ENCODE data around the gene GNL3.
A peak's percentile ranks its signal among the peaks of the same experiment; 100 is the strongest.

GNL3 gene, protein sequence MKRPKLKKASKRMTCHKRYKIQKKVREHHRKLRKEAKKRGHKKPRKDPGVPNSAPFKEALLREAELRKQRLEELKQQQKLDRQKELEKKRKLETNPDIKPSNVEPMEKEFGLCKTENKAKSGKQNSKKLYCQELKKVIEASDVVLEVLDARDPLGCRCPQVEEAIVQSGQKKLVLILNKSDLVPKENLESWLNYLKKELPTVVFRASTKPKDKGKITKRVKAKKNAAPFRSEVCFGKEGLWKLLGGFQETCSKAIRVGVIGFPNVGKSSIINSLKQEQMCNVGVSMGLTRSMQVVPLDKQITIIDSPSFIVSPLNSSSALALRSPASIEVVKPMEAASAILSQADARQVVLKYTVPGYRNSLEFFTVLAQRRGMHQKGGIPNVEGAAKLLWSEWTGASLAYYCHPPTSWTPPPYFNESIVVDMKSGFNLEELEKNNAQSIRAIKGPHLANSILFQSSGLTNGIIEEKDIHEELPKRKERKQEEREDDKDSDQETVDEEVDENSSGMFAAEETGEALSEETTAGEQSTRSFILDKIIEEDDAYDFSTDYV

DNA sequence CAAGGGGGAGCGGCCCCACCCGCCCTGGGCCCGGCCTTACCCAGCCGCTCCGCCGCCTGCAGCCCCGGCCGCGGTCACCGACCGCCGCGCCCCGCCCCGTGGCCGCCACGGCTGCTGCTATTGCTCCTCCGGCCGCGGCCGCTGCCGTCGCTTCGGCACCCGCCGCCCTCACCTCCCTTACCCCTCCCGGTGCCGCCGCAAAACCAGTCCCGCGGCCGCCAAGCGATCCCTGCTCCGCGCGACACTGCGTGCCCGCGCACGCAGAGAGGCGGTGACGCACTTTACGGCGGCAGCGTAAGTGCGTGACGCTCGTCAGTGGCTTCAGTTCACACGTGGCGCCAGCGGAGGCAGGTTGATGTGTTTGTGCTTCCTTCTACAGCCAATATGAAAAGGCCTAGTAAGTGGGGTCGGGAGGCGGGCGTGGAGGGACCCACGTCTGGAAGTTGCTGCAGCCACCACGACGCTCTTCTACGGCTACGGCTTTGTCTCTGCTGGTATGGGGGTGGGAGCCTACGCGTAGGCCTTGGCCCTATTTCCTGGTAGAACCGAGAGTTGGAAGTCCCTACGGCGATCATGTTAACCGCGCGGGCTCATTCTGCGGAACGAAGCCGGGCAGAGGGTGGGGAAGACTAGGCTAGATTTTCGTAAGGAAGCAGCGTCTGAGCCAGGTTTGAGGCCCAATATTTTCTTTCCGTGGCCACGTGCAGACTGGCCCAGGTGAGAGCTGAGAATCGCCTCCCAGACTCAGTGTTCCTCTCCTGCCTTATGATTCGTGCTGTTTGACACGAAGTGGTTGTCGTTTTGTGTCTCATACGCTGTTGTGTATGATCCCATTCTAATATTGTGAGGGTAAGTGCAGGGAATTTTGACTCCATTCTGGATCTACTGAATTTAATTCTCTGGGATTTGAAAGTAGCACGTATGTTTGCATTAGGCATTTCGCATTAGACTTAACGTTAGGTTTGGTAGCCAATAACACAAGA, at the start of gene GNL3, which contains the start of gene PBRM1:
TSS of gene GNL3 (plus strand) at position 324 of the 983 bp plus-strand sequence. CDS start at position 385, 61 bp downstream.
TSS of gene PBRM1 (minus strand) at position 205 of the 983 bp plus-strand sequence.
- TF ChIP-seq, protein P1, sequence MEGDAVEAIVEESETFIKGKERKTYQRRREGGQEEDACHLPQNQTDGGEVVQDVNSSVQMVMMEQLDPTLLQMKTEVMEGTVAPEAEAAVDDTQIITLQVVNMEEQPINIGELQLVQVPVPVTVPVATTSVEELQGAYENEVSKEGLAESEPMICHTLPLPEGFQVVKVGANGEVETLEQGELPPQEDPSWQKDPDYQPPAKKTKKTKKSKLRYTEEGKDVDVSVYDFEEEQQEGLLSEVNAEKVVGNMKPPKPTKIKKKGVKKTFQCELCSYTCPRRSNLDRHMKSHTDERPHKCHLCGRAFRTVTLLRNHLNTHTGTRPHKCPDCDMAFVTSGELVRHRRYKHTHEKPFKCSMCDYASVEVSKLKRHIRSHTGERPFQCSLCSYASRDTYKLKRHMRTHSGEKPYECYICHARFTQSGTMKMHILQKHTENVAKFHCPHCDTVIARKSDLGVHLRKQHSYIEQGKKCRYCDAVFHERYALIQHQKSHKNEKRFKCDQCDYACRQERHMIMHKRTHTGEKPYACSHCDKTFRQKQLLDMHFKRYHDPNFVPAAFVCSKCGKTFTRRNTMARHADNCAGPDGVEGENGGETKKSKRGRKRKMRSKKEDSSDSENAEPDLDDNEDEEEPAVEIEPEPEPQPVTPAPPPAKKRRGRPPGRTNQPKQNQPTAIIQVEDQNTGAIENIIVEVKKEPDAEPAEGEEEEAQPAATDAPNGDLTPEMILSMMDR (IDR thresholded peaks at IDR 0.05; ENCODE audit: control insufficient read depth, insufficient read depth, low read depth, low read length, missing control alignments) = no peak
- H3K4me3 ChIP-seq (ENCODE audit: control insufficient read depth, low read depth, low read length) = peak within 1 kb of the TSS; percentile 88
- DNase-seq (ENCODE audit: low read depth) = peak; percentile 75

DNA sequence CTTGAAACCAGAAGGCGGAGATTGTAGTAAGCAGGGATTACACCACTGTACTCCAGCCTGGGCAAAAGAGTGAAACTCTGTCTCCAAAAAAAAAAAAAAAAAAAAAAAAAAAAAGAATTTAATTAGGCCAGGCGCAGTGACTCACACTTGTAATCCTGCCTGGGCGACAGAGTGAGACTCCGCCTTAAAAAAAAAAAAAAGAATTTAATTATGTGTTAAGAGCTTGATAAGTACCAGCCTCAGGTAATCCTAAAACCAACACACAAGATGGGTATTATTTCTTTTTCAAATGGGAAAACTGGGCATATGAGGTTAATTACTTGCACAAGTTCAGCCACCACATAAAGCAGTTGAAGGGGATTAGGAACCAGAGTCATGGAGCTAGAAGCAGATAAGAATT, 49.2 kb upstream of the GNL3 start:
- DNase-seq (ENCODE audit: low read depth) = no peak
- TF ChIP-seq, protein P1 (IDR thresholded peaks at IDR 0.05; ENCODE audit: control insufficient read depth, insufficient read depth, low read depth, low read length, missing control alignments) = no peak
- H3K4me3 ChIP-seq (ENCODE audit: control insufficient read depth, low read depth, low read length) = no peak overlapping the region

DNA sequence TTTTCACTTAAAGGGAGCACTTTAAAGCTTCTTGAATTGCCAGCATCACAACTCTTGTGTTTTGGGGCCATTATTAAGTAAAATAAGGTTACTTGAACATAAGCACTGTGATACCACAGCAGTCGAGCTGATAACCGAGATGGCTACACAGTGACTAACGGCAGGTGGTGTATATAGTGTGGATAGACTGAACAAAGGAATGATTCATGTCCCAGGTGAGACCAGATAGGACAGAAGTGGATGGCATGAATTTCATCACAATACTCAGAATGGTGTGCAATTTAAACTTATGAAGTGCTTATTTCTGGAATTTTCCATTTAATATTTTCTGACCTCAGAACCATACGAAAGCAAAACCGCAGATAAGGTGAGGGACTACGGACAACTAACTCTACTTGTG, 40.3 kb upstream of the GNL3 start:
- TF ChIP-seq, protein P1 (IDR thresholded peaks at IDR 0.05; ENCODE audit: control insufficient read depth, insufficient read depth, low read depth, low read length, missing control alignments) = no peak
- H3K4me3 ChIP-seq (ENCODE audit: control insufficient read depth, low read depth, low read length) = no peak overlapping the region
- no peak for DNase-seq (ENCODE audit: low read depth)

DNA sequence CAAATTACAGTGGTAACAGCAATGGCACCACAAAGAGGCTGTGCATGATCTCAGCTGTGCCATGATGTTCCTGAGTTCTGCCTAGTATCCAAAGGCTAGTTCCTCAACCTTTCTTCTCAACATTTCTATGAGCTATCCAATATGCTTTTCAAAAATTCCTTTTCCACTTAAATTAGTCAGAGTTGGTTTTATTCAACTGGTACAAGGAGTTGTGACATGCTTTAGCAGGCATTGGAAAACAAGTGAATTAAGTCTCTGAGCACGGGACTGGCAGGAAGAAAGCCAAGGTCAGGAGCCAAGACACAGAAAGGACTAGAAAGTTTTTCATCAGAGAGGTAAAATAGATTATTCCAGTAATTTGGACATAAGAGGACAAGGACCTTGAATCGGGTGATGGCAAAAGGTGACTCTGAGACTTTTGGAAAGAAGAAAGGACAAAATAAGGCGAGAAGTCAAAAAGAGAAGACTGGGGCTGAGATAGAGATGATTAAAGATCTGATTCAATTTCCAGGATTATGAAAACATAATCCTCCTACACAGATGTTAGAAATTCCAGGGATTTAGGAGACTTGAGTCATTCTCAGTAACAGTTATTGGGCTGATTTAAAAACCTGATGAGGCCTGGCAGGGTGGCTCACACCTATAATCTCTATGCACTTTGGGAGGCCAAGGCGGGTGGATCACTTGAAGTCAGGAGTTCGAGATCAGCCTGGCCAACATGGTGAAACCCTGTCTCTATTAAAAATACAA, 36.2 kb upstream of the GNL3 start:
- TF ChIP-seq, protein P1 (IDR thresholded peaks at IDR 0.05; ENCODE audit: control insufficient read depth, insufficient read depth, low read depth, low read length, missing control alignments) = no peak
- DNase-seq (ENCODE audit: low read depth) = peak; percentile 28
- H3K4me3 ChIP-seq (ENCODE audit: control insufficient read depth, low read depth, low read length) = no peak overlapping the region

DNA sequence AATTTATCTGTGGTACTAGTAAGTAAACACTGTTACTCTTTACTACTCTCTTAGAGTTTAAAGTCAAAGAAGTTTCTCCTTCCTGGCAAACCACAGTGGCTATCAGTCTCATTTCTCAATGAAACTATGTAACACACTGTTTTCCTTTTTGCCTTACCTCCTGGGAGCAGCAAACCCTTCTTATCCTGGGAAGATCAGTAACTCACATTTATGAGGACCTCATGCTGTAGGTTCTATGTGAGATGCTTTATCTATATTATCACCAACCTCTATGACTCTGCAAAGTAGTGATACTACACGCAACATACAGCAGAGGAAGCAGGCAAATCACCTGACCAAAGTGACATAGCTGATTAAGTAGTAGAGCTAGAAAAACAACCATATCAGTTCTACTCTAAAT, 35.4 kb upstream of the GNL3 start:
- TF ChIP-seq, protein P1 (IDR thresholded peaks at IDR 0.05; ENCODE audit: control insufficient read depth, insufficient read depth, low read depth, low read length, missing control alignments) = no peak
- no peak overlapping the region for H3K4me3 ChIP-seq (ENCODE audit: control insufficient read depth, low read depth, low read length)
- no peak for DNase-seq (ENCODE audit: low read depth)
